Upper lobe of left lung (tissue), 4 donors: ENCODE results near the gene DNAH17.

Experiments used
- EP300 ChIP-seq, 4 donors: sonication (generic); formaldehyde crosslinking; IDR thresholded peaks; one replicate each; pipeline ENCODE4 v1.5.1; 2017; ENCODE audit warnings: antibody characterized with exemption in 4 of 4, control low read depth in 2 of 4
- POLR2A ChIP-seq, 4 donors: fragments of 450-650 bp; IDR thresholded peaks; one replicate each; pipeline ENCODE4 v1.5.1; 2016 to 2017; ENCODE audit warnings: antibody characterized with exemption in 4 of 4, mild to moderate bottlenecking in 2 of 4
- POLR2AphosphoS5 ChIP-seq, 2 donors: sonication (generic); formaldehyde crosslinking; IDR thresholded peaks; one replicate each; pipeline ENCODE4 v1.5.1; 2017; ENCODE audit warnings: antibody characterized with exemption in 2 of 2
- TF ChIP-seq, protein P1 (sequence below), 6 experiments: fragments of 450-650 bp in 4 of 6; fragments of 200-600 bp in 2 of 6; sonication (generic) in 2 of 6; IDR thresholded peaks; one replicate each; pipeline ENCODE4 v1.5.1; 2016 to 2019; ENCODE audit warnings: antibody characterized with exemption in 6 of 6

DNA sequence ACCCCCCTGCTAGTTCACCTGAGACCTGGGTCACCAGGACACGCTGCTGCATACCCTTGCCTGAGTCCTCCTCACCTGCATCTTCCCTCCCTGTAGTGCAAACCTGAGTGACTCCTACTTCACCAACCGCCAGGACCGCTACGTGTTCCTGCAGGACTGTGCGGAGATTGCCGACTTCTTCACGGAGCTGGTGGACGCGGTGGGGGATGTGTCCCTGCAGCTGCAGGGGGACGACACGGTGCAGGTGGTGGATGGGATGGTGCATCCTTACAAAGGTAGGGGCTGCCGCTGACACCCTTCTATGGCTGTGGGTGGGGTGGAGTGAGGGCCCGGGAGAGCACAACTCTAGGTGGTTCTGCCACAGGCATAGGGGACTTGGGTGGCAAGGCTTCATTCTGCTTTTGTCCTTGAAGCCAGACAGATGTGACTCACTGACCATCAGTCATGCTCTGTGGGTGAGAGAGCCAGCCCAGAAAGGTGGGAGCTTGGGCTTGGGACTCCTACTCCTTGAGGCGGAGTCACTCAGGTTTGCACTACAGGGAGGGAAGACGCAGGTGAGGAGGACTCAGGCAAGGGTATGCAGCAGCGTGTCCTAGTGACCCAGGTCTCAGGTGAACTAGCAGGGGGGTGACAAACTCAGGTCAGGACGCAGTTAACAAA, 176.5 kb downstream of the DNAH17 start:
- TF ChIP-seq, protein P1, sequence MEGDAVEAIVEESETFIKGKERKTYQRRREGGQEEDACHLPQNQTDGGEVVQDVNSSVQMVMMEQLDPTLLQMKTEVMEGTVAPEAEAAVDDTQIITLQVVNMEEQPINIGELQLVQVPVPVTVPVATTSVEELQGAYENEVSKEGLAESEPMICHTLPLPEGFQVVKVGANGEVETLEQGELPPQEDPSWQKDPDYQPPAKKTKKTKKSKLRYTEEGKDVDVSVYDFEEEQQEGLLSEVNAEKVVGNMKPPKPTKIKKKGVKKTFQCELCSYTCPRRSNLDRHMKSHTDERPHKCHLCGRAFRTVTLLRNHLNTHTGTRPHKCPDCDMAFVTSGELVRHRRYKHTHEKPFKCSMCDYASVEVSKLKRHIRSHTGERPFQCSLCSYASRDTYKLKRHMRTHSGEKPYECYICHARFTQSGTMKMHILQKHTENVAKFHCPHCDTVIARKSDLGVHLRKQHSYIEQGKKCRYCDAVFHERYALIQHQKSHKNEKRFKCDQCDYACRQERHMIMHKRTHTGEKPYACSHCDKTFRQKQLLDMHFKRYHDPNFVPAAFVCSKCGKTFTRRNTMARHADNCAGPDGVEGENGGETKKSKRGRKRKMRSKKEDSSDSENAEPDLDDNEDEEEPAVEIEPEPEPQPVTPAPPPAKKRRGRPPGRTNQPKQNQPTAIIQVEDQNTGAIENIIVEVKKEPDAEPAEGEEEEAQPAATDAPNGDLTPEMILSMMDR (IDR thresholded peaks at IDR 0.05): no peak
- no peak for TF ChIP-seq POLR2AphosphoS5 (IDR thresholded peaks at IDR 0.05)
- no peak for TF ChIP-seq POLR2A (IDR thresholded peaks at IDR 0.05)
- TF ChIP-seq EP300 (IDR thresholded peaks at IDR 0.05): no peak
